ENCODE results near the gene FBP1.
"Not testable (repeated sequence)": the region's sequence is repeated elsewhere in the genome, so short reads cannot be mapped to it uniquely, and the experiment has no call there.

The FBP1 gene

DNA sequence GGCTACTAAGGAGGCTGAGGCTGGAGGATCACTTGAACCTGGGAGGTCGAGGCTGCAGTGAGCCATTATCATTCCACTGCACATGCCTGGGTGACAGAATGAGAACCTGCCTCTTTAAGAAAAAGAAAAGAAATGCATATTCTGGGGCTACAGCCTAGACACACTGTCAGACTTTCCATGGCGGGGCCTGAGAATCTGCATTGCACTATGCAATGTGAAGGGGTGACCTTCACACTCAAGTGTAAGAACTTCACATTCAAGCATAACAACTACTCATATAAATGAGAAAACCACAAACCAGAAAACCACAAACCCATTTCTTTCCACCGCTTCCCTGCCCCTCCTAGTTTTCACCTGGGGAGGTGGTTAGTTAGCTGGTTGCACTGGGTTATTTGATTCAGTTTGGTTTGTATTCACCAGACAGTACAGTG is 27.7 kb downstream of the FBP1 start:
- Histone ChIP-seq H3K4me1 (ENCODE audit: insufficient read depth, low read length) (no peaks in the 10 kb centered on the region), H3K36me3 (ENCODE audit: insufficient read depth, low read length) (no peaks in the 10 kb centered on the region), H3K9me3 (ENCODE audit: low read length) (no peaks in the 10 kb centered on the region), H3K27ac (ENCODE audit: low read depth, low read length) (no peak overlapping the region), H3K27me3 (ENCODE audit: control insufficient read depth in 1 of 2, insufficient read depth in 2 of 2, low read length in 2 of 2) (no peaks in the 10 kb centered on the region), H3K9ac (ENCODE audit: low read length) (no peak overlapping the region), H3K4me3 (ENCODE audit: low read depth in 1 of 2, low read length in 2 of 2) (no peak overlapping the region)

DNA sequence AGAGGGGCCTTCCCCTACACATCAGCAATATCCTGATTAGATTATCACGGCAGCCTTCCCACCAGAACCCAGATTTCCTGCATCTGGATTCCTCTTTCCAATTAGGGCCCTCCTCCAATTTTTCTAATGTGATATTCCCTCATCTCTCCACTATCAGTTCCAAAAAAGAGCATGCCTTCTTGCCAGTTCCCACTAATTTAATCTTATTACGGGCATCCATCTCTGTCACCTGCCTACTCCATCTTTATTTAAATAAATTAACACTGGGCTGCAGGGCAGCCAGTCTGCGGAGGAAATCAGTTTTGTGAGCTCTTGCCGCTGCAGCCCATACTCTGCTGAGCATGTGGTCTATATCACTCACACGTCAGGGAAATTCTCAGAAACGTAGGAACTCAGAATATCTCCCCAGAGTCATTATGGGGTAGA is 29.1 kb downstream of the FBP1 start:
- no peaks in the 10 kb centered on the region for H3K36me3 ChIP-seq (ENCODE audit: insufficient read depth, low read length)
- no peak overlapping the region for H3K4me3 ChIP-seq (ENCODE audit: low read depth in 1 of 2, low read length in 2 of 2)
- H3K27me3 ChIP-seq (ENCODE audit: control insufficient read depth in 1 of 2, insufficient read depth in 2 of 2, low read length in 2 of 2), result no peaks in the 10 kb centered on the region
- H3K9me3 ChIP-seq (ENCODE audit: low read length), result no peaks in the 10 kb centered on the region
- H3K4me1 ChIP-seq (ENCODE audit: insufficient read depth, low read length), result no peaks in the 10 kb centered on the region
- H3K9ac ChIP-seq (ENCODE audit: low read length), result no peak overlapping the region
- no peak overlapping the region for H3K27ac ChIP-seq (ENCODE audit: low read depth, low read length)

- Histone ChIP-seq H3K9me3 (ENCODE audit: low read length) (no peaks in the 10 kb centered on the region), H3K9ac (ENCODE audit: low read length) (no peak overlapping the region), H3K36me3 (ENCODE audit: insufficient read depth, low read length) (no peaks in the 10 kb centered on the region), H3K4me1 (ENCODE audit: insufficient read depth, low read length) (no peaks in the 10 kb centered on the region), H3K27ac (ENCODE audit: low read depth, low read length) (no peak overlapping the region), H3K27me3 (ENCODE audit: control insufficient read depth in 1 of 2, insufficient read depth in 2 of 2, low read length in 2 of 2) (no peaks in the 10 kb centered on the region), H3K4me3 (ENCODE audit: low read depth in 1 of 2, low read length in 2 of 2) (no peak overlapping the region)
Measured at GRCh38 chr9:94607423-94607691, 32.0 kb downstream of the FBP1 start.

DNA sequence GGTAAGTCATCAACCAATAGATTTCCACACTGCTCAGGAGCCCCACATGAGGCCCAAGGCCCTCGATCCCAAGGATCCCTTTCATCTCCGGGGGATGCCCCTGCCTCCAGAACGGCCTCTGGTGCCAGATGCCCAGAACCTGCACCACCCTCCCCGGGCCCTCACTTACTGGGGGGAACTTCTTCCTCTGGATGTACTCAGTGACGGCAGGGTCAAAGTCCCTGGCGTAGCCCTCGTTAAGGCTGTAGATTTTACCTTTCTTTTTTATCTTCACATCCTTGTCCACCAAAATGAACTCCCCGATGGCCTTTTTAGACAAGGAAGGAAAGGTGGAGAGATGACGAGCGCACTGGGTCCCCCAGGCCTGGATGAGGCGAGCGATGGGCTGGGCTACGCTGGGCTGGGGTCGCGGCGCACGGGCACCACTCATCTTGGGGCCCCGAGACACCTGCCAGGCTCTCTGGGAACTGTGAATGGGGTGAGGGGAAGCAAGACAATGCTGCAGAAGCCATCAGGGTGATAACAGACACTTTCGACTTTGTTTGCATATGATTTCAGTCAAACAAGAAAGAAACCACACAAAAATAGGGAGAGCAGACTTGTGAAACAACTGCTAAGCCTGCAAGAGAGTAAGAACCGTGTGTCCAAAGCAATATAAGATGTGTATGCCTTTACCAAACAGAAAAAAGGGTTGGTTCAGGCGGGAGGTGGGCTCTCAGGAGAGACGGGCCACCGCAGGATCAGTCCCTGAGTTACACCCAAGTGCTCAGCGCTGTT is 32.5 kb downstream of the FBP1 start:
- Histone ChIP-seq H3K4me3 (ENCODE audit: low read depth in 1 of 2, low read length in 2 of 2) (no peak overlapping the region), H3K27ac (ENCODE audit: low read depth, low read length) (no peak overlapping the region), H3K4me1 (ENCODE audit: insufficient read depth, low read length) (no peaks in the 10 kb centered on the region)

GRCh38 chr9:94603259-94604160 is 35.8 kb downstream of the FBP1 start:
- Histone ChIP-seq H3K27me3 (ENCODE audit: control insufficient read depth in 1 of 2, insufficient read depth in 2 of 2, low read length in 2 of 2) (no peaks in the 10 kb centered on the region), H3K9me3 (ENCODE audit: low read length) (no peaks in the 10 kb centered on the region), H3K4me1 (ENCODE audit: insufficient read depth, low read length) (no peaks in the 10 kb centered on the region), H3K36me3 (ENCODE audit: insufficient read depth, low read length) (no peaks in the 10 kb centered on the region), H3K9ac (ENCODE audit: low read length) (no peak overlapping the region), H3K27ac (ENCODE audit: low read depth, low read length) (no peak overlapping the region), H3K4me3 (ENCODE audit: low read depth in 1 of 2, low read length in 2 of 2) (no peak overlapping the region)

More for the DNA sequence above, 32.5 kb downstream of the FBP1 start:
- Histone ChIP-seq H3K27me3 (ENCODE audit: control insufficient read depth in 1 of 2, insufficient read depth in 2 of 2, low read length in 2 of 2) (no peaks in the 10 kb centered on the region), H3K9ac (ENCODE audit: low read length) (no peak overlapping the region), H3K9me3 (ENCODE audit: low read length) (no peaks in the 10 kb centered on the region), H3K36me3 (ENCODE audit: insufficient read depth, low read length) (no peaks in the 10 kb centered on the region)

DNA sequence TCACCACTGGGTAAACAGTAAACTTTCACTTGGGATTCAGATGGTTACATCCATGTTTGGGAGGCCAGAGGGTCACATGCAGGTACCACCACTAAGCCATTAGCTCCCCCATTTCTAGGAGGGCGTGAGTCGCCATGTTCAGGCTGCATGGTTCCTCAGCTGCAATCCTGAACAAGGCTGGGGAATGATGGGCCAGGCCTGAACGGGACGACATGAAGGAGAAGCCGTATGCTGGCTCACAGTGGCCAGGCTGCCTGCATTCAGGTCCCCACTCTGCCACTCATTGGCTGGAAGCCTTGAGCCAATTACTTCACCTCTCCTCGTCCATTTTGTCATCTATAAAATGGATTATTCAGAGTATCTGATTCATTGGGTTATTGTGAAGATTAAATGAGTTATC is 36.7 kb downstream of the FBP1 start:
- Histone ChIP-seq H3K27ac (ENCODE audit: low read depth, low read length) (no peak overlapping the region), H3K4me3 (ENCODE audit: low read depth in 1 of 2, low read length in 2 of 2) (no peak overlapping the region), H3K9me3 (ENCODE audit: low read length) (no peaks in the 10 kb centered on the region), H3K4me1 (ENCODE audit: insufficient read depth, low read length) (no peaks in the 10 kb centered on the region), H3K9ac (ENCODE audit: low read length) (no peak overlapping the region), H3K27me3 (ENCODE audit: control insufficient read depth in 1 of 2, insufficient read depth in 2 of 2, low read length in 2 of 2) (no peaks in the 10 kb centered on the region), H3K36me3 (ENCODE audit: insufficient read depth, low read length) (no peaks in the 10 kb centered on the region)

GRCh38 chr9:94600715-94601114 is 38.6 kb downstream of the FBP1 start:
- H3K4me3 ChIP-seq (ENCODE audit: low read depth in 1 of 2, low read length in 2 of 2), result no peak overlapping the region
- no peaks in the 10 kb centered on the region for H3K27me3 ChIP-seq (ENCODE audit: control insufficient read depth in 1 of 2, insufficient read depth in 2 of 2, low read length in 2 of 2)
- no peaks in the 10 kb centered on the region for H3K36me3 ChIP-seq (ENCODE audit: insufficient read depth, low read length)
- no peak overlapping the region for H3K27ac ChIP-seq (ENCODE audit: low read depth, low read length)
- no peaks in the 10 kb centered on the region for H3K9me3 ChIP-seq (ENCODE audit: low read length)
- H3K4me1 ChIP-seq (ENCODE audit: insufficient read depth, low read length), result no peaks in the 10 kb centered on the region
- no peak overlapping the region for H3K9ac ChIP-seq (ENCODE audit: low read length)

- Histone ChIP-seq H3K36me3 (ENCODE audit: insufficient read depth, low read length) (no peaks in the 10 kb centered on the region), H3K9ac (ENCODE audit: low read length) (no peak overlapping the region), H3K9me3 (ENCODE audit: low read length) (no peaks in the 10 kb centered on the region), H3K27me3 (ENCODE audit: control insufficient read depth in 1 of 2, insufficient read depth in 2 of 2, low read length in 2 of 2) (no peaks in the 10 kb centered on the region), H3K4me3 (ENCODE audit: low read depth in 1 of 2, low read length in 2 of 2) (no peak overlapping the region), H3K27ac (ENCODE audit: low read depth, low read length) (no peak overlapping the region), H3K4me1 (ENCODE audit: insufficient read depth, low read length) (no peaks in the 10 kb centered on the region)
Measured at GRCh38 chr9:94600258-94600657, 39.1 kb downstream of the FBP1 start.

GRCh38 chr9:94599102-94599501 is 40.2 kb downstream of the FBP1 start:
- Histone ChIP-seq H3K9ac (ENCODE audit: low read length) (no peak overlapping the region), H3K4me1 (ENCODE audit: insufficient read depth, low read length) (no peaks in the 10 kb centered on the region), H3K9me3 (ENCODE audit: low read length) (no peaks in the 10 kb centered on the region), H3K27me3 (ENCODE audit: control insufficient read depth in 1 of 2, insufficient read depth in 2 of 2, low read length in 2 of 2) (no peaks in the 10 kb centered on the region), H3K36me3 (ENCODE audit: insufficient read depth, low read length) (no peaks in the 10 kb centered on the region), H3K4me3 (ENCODE audit: low read depth in 1 of 2, low read length in 2 of 2) (no peak overlapping the region), H3K27ac (ENCODE audit: low read depth, low read length) (no peak overlapping the region)

DNA sequence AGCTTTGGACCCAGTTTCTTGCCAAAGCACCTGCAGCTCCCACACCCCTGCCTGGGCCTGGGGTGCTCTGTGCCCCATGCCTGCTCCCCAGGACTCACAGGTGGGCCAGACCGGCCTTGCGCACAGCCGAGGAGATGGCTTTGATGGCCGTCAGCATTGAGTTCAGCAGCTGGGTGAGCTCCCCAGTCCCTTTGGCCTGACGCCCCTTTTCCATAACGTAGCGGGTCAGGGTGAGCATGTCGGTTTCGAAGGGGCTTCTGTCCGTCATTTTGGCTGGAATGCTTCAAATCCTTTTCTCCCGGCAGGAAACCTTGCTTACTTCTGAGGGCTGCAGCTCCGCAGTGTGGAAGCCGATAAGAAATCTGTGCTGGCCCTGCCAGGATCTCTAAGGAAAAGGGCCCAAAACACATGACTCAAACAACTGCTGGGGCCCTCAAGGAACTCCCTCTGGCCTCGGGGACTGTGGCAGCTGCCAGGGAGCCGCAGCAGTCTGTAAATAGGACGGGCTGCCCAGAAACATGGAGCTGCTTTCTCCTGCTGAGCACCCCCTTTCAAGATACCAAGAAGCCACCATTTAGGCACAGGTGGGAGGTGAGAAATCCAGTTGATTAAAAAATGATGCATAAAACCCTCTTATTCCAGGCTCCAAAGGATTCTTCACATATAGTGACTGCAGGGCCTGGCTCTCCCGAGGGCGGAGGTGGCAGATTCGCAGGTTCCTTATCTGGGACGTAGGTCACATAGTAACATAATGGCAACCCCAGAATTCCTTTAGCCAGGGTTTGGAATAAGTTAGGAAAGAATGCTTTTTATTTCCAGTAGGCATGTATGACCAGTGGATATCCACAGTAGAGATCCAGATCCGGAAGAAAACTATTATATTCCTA is 45.6 kb downstream of the FBP1 start, which contains the start of gene FBP2:
TSS of gene FBP2 (minus strand) at position 366 of the 887 bp plus-strand sequence. CDS start at position 268, 98 bp downstream.
- H3K27ac ChIP-seq (ENCODE audit: low read depth, low read length), result no peak within 1 kb of the TSS
- no peak within 1 kb of the TSS for H3K9ac ChIP-seq (ENCODE audit: low read length)
- H3K27me3 ChIP-seq (ENCODE audit: control insufficient read depth in 1 of 2, insufficient read depth in 2 of 2, low read length in 2 of 2), result no peaks in the 10 kb centered on the region
- no peaks in the 10 kb centered on the region for H3K36me3 ChIP-seq (ENCODE audit: insufficient read depth, low read length)
- H3K4me3 ChIP-seq (ENCODE audit: low read depth in 1 of 2, low read length in 2 of 2), result no peak within 1 kb of the TSS
- H3K9me3 ChIP-seq (ENCODE audit: low read length), result no peaks in the 10 kb centered on the region
- H3K4me1 ChIP-seq (ENCODE audit: insufficient read depth, low read length), result no peaks in the 10 kb centered on the region

- not testable (repeated sequence) for H3K9me3 ChIP-seq (ENCODE audit: low read length); H3K4me3 ChIP-seq (ENCODE audit: low read depth in 1 of 2, low read length in 2 of 2); H3K36me3 ChIP-seq (ENCODE audit: insufficient read depth, low read length); H3K9ac ChIP-seq (ENCODE audit: low read length); H3K4me1 ChIP-seq (ENCODE audit: insufficient read depth, low read length); H3K27ac ChIP-seq (ENCODE audit: low read depth, low read length); H3K27me3 ChIP-seq (ENCODE audit: control insufficient read depth in 1 of 2, insufficient read depth in 2 of 2, low read length in 2 of 2)
Measured at GRCh38 chr9:94592683-94593082, 46.6 kb downstream of the FBP1 start.

All from muscle layer of colon (tissue), 2 donors.